IPS-20b (cell line): ENCODE measurements around the gene SIM2.
A peak's percentile ranks its signal among the peaks of the same experiment; 100 is the strongest.
"Not testable (repeated sequence)": the region's sequence is repeated elsewhere in the genome, so short reads cannot be mapped to it uniquely, and the experiment has no call there.

ENCODE experiments used
- H3K27ac ChIP-seq: one replicate; pipeline ENCODE4 v1.5.1; 2013; ENCODE audit warnings: low read length
- H3K27me3 ChIP-seq: 2 replicates; pipeline ENCODE4 v1.6.1; 2013; ENCODE audit warnings: mild to moderate bottlenecking, low read length, inconsistent platforms; ENCODE audit not compliant: insufficient read depth
- H3K36me3 ChIP-seq: 2 replicates; pipeline ENCODE4 v1.6.1; 2013; ENCODE audit warnings: low read depth, mild to moderate bottlenecking, inconsistent platforms, low read length, moderate library complexity; ENCODE audit not compliant: insufficient read depth
- H3K4me1 ChIP-seq: 2 replicates; pipeline ENCODE4 v1.6.1; 2013; ENCODE audit warnings: mild to moderate bottlenecking, control low read depth, inconsistent platforms, low read length, moderate library complexity; ENCODE audit not compliant: insufficient read depth
- H3K4me3 ChIP-seq: 2 replicates; pipeline ENCODE4 v1.5.1; 2013; ENCODE audit warnings: mild to moderate bottlenecking, low read length, inconsistent platforms
- H3K9ac ChIP-seq: 2 replicates; pipeline ENCODE4 v1.6.1; 2013; ENCODE audit warnings: low read depth, mild to moderate bottlenecking, inconsistent platforms, low read length, moderate library complexity
- H3K9me3 ChIP-seq: 2 replicates; pipeline ENCODE4 v1.6.1; 2013; ENCODE audit warnings: mild to moderate bottlenecking, low read depth, low read length, inconsistent platforms; ENCODE audit not compliant: insufficient read depth

SIM2 gene

DNA sequence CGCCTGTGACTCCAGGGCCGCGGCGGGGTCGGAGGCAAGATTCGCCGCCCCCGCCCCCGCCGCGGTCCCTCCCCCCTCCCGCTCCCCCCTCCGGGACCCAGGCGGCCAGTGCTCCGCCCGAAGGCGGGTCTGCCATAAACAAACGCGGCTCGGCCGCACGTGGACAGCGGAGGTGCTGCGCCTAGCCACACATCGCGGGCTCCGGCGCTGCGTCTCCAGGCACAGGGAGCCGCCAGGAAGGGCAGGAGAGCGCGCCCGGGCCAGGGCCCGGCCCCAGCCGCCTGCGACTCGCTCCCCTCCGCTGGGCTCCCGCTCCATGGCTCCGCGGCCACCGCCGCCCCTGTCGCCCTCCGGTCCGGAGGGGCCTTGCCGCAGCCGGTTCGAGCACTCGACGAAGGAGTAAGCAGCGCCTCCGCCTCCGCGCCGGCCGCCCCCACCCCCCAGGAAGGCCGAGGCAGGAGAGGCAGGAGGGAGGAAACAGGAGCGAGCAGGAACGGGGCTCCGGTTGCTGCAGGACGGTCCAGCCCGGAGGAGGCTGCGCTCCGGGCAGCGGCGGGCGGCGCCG lies at the start of gene SIM2:
TSS of gene SIM2 (plus strand) at position 135 of the 565 bp plus-strand sequence. CDS start 632 bp downstream, outside the sequence.
- no peak within 1 kb of the TSS for H3K9ac ChIP-seq
- H3K36me3 ChIP-seq = no peaks in the 10 kb centered on the region
- peaks cover 8% of the 10 kb centered on the region; the same call in 1 of the 2 replicates for H3K9me3 ChIP-seq
- no peak within 1 kb of the TSS for H3K27ac ChIP-seq
- peaks cover 8% of the 10 kb centered on the region for H3K4me1 ChIP-seq
- H3K4me3 ChIP-seq = peak within 1 kb of the TSS; percentile 50; the same call in 1 of the 2 replicates
- peaks cover 99% of the 10 kb centered on the region for H3K27me3 ChIP-seq

GRCh38 chr21:36654324-36654723 lies 44.6 kb upstream of the SIM2 start:
- no peaks in the 10 kb centered on the region for H3K27me3 ChIP-seq
- no peak overlapping the region for H3K27ac ChIP-seq
- no peaks in the 10 kb centered on the region for H3K36me3 ChIP-seq
- no peaks in the 10 kb centered on the region for H3K4me1 ChIP-seq
- H3K4me3 ChIP-seq = no peak overlapping the region
- no peak overlapping the region for H3K9ac ChIP-seq
- no peaks in the 10 kb centered on the region for H3K9me3 ChIP-seq

- Histone ChIP-seq H3K4me1 (no peaks in the 10 kb centered on the region), H3K27ac (no peak overlapping the region), H3K27me3 (no peaks in the 10 kb centered on the region)
Observed at GRCh38 chr21:36654796-36655325, 44.1 kb upstream of the SIM2 start.

DNA sequence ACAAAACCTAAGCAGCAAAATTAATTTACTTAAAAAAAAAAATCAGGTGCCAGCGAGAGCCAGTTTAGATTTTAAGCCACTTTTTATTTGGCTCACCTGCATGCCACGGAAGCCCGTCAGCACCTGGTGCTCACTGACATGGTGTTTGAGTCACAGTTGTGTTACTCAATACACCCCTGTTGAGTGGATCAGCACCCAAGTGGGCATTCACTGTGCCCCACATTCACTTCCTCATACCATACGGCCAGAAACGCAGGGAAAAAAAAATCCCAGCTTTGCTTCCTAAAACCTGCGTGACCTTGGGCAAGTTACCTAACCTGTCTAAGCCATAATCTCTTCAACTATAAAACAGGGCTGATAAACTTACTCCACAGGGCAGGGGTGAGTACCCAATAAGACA lies 42.8 kb upstream of the SIM2 start:
- H3K36me3 ChIP-seq = no peaks in the 10 kb centered on the region
- no peaks in the 10 kb centered on the region for H3K27me3 ChIP-seq
- H3K4me1 ChIP-seq = no peaks in the 10 kb centered on the region
- no peaks in the 10 kb centered on the region for H3K9me3 ChIP-seq
- H3K4me3 ChIP-seq = no peak overlapping the region
- H3K27ac ChIP-seq = no peak overlapping the region
- no peak overlapping the region for H3K9ac ChIP-seq

More at GRCh38 chr21:36654796-36655325, 44.1 kb upstream of the SIM2 start:
- Histone ChIP-seq H3K36me3 (no peaks in the 10 kb centered on the region), H3K4me3 (no peak overlapping the region), H3K9ac (no peak overlapping the region), H3K9me3 (no peaks in the 10 kb centered on the region)

- H3K27ac ChIP-seq, H3K4me1 ChIP-seq, H3K4me3 ChIP-seq, H3K27me3 ChIP-seq, H3K9ac ChIP-seq, H3K9me3 ChIP-seq, H3K36me3 ChIP-seq: not testable (repeated sequence)
Observed at GRCh38 chr21:36657290-36657689, 41.6 kb upstream of the SIM2 start.

GRCh38 chr21:36657999-36658398 lies 40.9 kb upstream of the SIM2 start:
- Histone ChIP-seq H3K36me3 (no peaks in the 10 kb centered on the region), H3K4me3 (no peak overlapping the region), H3K9me3 (no peaks in the 10 kb centered on the region), H3K27ac (no peak overlapping the region), H3K27me3 (0 out of 2 replicates have a peak, but pooled peaks cover 2% of the 10 kb centered on the region), H3K9ac (no peak overlapping the region), H3K4me1 (no peaks in the 10 kb centered on the region)

GRCh38 chr21:36658926-36659325 lies 40.0 kb upstream of the SIM2 start:
- Histone ChIP-seq H3K4me1 (no peaks in the 10 kb centered on the region), H3K27ac (no peak overlapping the region), H3K27me3 (0 out of 2 replicates have a peak, but pooled peaks cover 6% of the 10 kb centered on the region)

GRCh38 chr21:36661511-36662309 lies 37.2 kb upstream of the SIM2 start:
- Histone ChIP-seq H3K9ac (no peak overlapping the region), H3K9me3 (no peaks in the 10 kb centered on the region), H3K36me3 (no peaks in the 10 kb centered on the region), H3K27ac (no peak overlapping the region), H3K4me1 (no peaks in the 10 kb centered on the region), H3K4me3 (no peak overlapping the region), H3K27me3 (0 out of 2 replicates have a peak, but pooled peaks cover 6% of the 10 kb centered on the region)

More at GRCh38 chr21:36658926-36659325, 40.0 kb upstream of the SIM2 start:
- Histone ChIP-seq H3K4me3 (no peak overlapping the region), H3K36me3 (no peaks in the 10 kb centered on the region), H3K9ac (no peak overlapping the region), H3K9me3 (no peaks in the 10 kb centered on the region)

GRCh38 chr21:36663033-36663855 lies 35.7 kb upstream of the SIM2 start:
- Histone ChIP-seq H3K36me3 (no peaks in the 10 kb centered on the region), H3K27ac (no peak overlapping the region), H3K9ac (no peak overlapping the region), H3K4me3 (no peak overlapping the region), H3K4me1 (no peaks in the 10 kb centered on the region), H3K27me3 (0 out of 2 replicates have a peak, but pooled peaks cover 6% of the 10 kb centered on the region), H3K9me3 (no peaks in the 10 kb centered on the region)

- Histone ChIP-seq H3K27ac (no peak overlapping the region), H3K9ac (no peak overlapping the region), H3K4me1 (no peaks in the 10 kb centered on the region), H3K9me3 (no peaks in the 10 kb centered on the region), H3K36me3 (no peaks in the 10 kb centered on the region), H3K27me3 (0 out of 2 replicates have a peak, but pooled peaks cover 6% of the 10 kb centered on the region), H3K4me3 (no peak overlapping the region)
Observed at GRCh38 chr21:36664662-36664990, 34.3 kb upstream of the SIM2 start.

GRCh38 chr21:36665806-36666205 lies 33.1 kb upstream of the SIM2 start:
- H3K9me3 ChIP-seq = no peaks in the 10 kb centered on the region
- H3K36me3 ChIP-seq = no peaks in the 10 kb centered on the region
- H3K4me1 ChIP-seq = no peaks in the 10 kb centered on the region
- no peak overlapping the region for H3K4me3 ChIP-seq
- H3K9ac ChIP-seq = no peak overlapping the region
- no peak overlapping the region for H3K27ac ChIP-seq
- peaks cover 11% of the 10 kb centered on the region; the same call in 1 of the 2 replicates for H3K27me3 ChIP-seq
